Right atrium auricular region (tissue), 2 donors: ENCODE measurements around the gene ZBTB22. TPM values are rescaled to one million over a fixed set of nuclear protein-coding genes. Genes with fewer than 3 reads are reported as not detected.

ENCODE experiments used
- DNase-seq: peaks from one replicate; pipeline ENCODE4 v3.0.0-alpha.2; 2019; ENCODE audit warnings: low spot score
- H3K27ac ChIP-seq, 2 donors: fragments of 200-600 bp; sonication (generic); 1 replicate in 1 of 2; 2 replicates in 1 of 2; pipeline ENCODE4 v1.5.1; 2016 to 2019
- H3K27me3 ChIP-seq, 2 donors: fragments of 200-600 bp; sonication (generic); one replicate each; pipeline versions ENCODE4 v1.5.1 to v1.6.0; 2017 to 2019
- H3K36me3 ChIP-seq: fragments of 200-600 bp; sonication (generic); one replicate; pipeline ENCODE4 v1.5.1; 2016
- H3K4me1 ChIP-seq, 2 donors: fragments of 200-600 bp; sonication (generic); one replicate each; pipeline versions ENCODE4 v1.5.1 to v1.6.0; 2017 to 2019
- H3K4me3 ChIP-seq, 2 donors: fragments of 200-600 bp; sonication (generic); 1 replicate in 1 of 2; 2 replicates in 1 of 2; pipeline ENCODE4 v1.5.1; 2017 to 2019; ENCODE audit warnings: mild to moderate bottlenecking in 1 of 2, moderate library complexity in 1 of 2
- H3K9me3 ChIP-seq, 2 donors: fragments of 200-600 bp; sonication (generic); one replicate each; pipeline ENCODE4 v1.5.1; 2019
- CTCF ChIP-seq, 2 donors: fragments of 200-600 bp; sonication (generic); IDR thresholded peaks; one replicate each; pipeline ENCODE4 v1.5.1; 2019; ENCODE audit warnings: antibody characterized with exemption in 2 of 2
- total RNA-seq, 2 donors: library from RNA; depleted of rRNA; stranded (reverse); fragments of >200 nt; gene quantifications; one replicate each; pipeline ENCODE4 v1.1.0, GENCODE V29; 2016

The ZBTB22 gene
- total RNA-seq, 2 donors from 2014 or later = 11.9 to 18.9 TPM

GRCh38 chr6:33314515-33314942, 3.0 kb downstream of the ZBTB22 start:
- peak overlapping the region; percentile 75 to 80 for H3K4me3 ChIP-seq
- H3K4me1 ChIP-seq = peaks cover 0 to 57% of the 10 kb centered on the region in 2 donors
- H3K27me3 ChIP-seq = no peaks in the 10 kb centered on the region
- peaks cover 15% of the 10 kb centered on the region for H3K36me3 ChIP-seq
- peak; percentile 85 for DNase-seq
- no peak for TF ChIP-seq CTCF (IDR thresholded peaks at IDR 0.05)
- peak overlapping the region; percentile 89 to 91 for H3K27ac ChIP-seq
- no peaks in the 10 kb centered on the region for H3K9me3 ChIP-seq

- peaks cover 0 to 52% of the 10 kb centered on the region in 2 donors for H3K4me1 ChIP-seq
- no peak for DNase-seq
- H3K9me3 ChIP-seq = no peaks in the 10 kb centered on the region
Observed at GRCh38 chr6:33313709-33314514, 3.6 kb downstream of the ZBTB22 start, which contains the start of gene TAPBP. TAPBP (minus strand) TSS chr6:33314078; CDS start chr6:33314041, 37 bp downstream.

GRCh38 chr6:33313105-33313708, 4.3 kb downstream of the ZBTB22 start:
- Histone ChIP-seq H3K36me3 (peaks cover 3% of the 10 kb centered on the region), H3K9me3 (no peaks in the 10 kb centered on the region), H3K4me1 (peaks cover 0 to 45% of the 10 kb centered on the region in 2 donors), H3K27ac (peak overlapping the region; percentile 89 to 91), H3K27me3 (no peaks in the 10 kb centered on the region), H3K4me3 (peak overlapping the region; percentile 75 to 80)
- peak; percentile 73 for DNase-seq
- no peak for TF ChIP-seq CTCF (IDR thresholded peaks at IDR 0.05)

More at GRCh38 chr6:33313709-33314514, 3.6 kb downstream of the ZBTB22 start, which contains the start of gene TAPBP:
- H3K36me3 ChIP-seq = peaks cover 9% of the 10 kb centered on the region
- peak within 1 kb of the TSS; percentile 75 to 80 for H3K4me3 ChIP-seq
- no peaks in the 10 kb centered on the region for H3K27me3 ChIP-seq
- no peak for TF ChIP-seq CTCF (IDR thresholded peaks at IDR 0.05)
- H3K27ac ChIP-seq = peak within 1 kb of the TSS; percentile 89 to 91

- no peak for TF ChIP-seq CTCF (IDR thresholded peaks at IDR 0.05)
- H3K4me1 ChIP-seq = peaks cover 0 to 44% of the 10 kb centered on the region in 2 donors
- DNase-seq = no peak
- H3K36me3 ChIP-seq = peaks cover 3% of the 10 kb centered on the region
- peak overlapping the region; percentile 75 to 80 for H3K4me3 ChIP-seq
- H3K27ac ChIP-seq = peak overlapping the region; percentile 89 to 91
- H3K9me3 ChIP-seq = no peaks in the 10 kb centered on the region
- no peaks in the 10 kb centered on the region for H3K27me3 ChIP-seq
Observed at GRCh38 chr6:33312361-33313104, 5.0 kb downstream of the ZBTB22 start.

GRCh38 chr6:33306356-33306755, 11.2 kb downstream of the ZBTB22 start:
- Histone ChIP-seq H3K9me3 (no peaks in the 10 kb centered on the region), H3K4me3 (no peak overlapping the region), H3K36me3 (peaks cover 27% of the 10 kb centered on the region), H3K4me1 (peaks cover 0 to 4% of the 10 kb centered on the region in 2 donors), H3K27me3 (no peaks in the 10 kb centered on the region), H3K27ac (no peak overlapping the region)
- no peak for TF ChIP-seq CTCF (IDR thresholded peaks at IDR 0.05)
- no peak for DNase-seq
